GM18861 (cell line): ENCODE data around the gene VPS18.

Source experiments
- ATAC-seq: cut with Tn5 transposase; IDR thresholded peaks from one replicate; pipeline ENCODE4 v1.9.1; 2021; ENCODE audit not compliant: unreplicated experiment

The VPS18 gene

GRCh38 chr15:40900256-40901052, 6.2 kb downstream of the VPS18 start:
- ATAC-seq: no peak

DNA sequence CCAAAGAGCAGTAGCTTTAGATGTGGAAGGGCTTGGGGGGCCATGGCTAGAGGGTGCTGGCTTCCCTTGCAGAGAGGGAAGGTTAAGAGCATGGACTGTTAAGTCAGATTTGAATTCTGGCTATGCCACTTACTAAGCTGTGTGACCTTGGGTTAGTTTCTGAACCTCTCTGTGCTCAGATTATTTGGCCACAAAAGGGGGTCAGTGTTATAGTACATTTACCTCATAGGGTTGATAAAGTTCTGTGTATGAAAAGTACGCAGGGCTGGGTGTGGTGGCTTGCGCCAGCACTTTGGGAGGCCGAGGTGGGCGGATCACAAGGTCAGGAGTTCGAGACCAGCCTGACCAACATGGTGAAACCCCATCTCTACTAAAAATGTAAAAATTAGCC, 6.8 kb downstream of the VPS18 start:
- no peak for ATAC-seq

DNA sequence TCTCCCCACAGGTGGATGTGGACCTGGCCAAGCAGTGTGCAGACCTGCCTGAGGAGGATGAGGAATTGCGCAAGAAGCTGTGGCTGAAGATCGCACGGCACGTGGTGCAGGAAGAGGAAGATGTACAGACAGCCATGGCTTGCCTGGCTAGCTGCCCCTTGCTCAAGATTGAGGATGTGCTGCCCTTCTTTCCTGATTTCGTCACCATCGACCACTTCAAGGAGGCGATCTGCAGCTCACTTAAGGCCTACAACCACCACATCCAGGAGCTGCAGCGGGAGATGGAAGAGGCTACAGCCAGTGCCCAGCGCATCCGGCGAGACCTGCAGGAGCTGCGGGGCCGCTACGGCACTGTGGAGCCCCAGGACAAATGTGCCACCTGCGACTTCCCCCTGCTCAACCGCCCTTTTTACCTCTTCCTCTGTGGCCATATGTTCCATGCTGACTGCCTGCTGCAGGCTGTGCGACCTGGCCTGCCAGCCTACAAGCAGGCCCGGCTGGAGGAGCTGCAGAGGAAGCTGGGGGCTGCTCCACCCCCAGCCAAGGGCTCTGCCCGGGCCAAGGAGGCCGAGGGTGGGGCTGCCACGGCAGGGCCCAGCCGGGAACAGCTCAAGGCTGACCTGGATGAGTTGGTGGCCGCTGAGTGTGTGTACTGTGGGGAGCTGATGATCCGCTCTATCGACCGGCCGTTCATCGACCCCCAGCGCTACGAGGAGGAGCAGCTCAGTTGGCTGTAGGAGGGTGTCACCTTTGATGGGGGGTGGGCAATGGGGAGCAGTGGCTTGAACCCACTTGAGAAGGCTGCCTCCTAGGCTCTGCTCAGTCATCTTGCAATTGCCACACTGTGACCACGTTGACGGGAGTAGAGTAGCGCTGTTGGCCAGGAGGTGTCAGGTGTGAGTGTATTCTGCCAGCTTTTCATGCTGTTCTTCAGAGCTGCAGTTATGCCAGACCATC, 8.6 kb downstream of the VPS18 start:
- ATAC-seq: no peak

GRCh38 chr15:40904552-40905201, 10.4 kb downstream of the VPS18 start:
- ATAC-seq: no peak

GRCh38 chr15:40906091-40906990, 12.1 kb downstream of the VPS18 start:
- ATAC-seq: peak; percentile 59

- ATAC-seq: no peak
These were observed 12.9 kb downstream of the VPS18 start for GRCh38 chr15:40906991-40907802.

GRCh38 chr15:40908095-40908494, 13.8 kb downstream of the VPS18 start:
- ATAC-seq: no peak

GRCh38 chr15:40909662-40910630, 15.7 kb downstream of the VPS18 start:
- no peak for ATAC-seq

DNA sequence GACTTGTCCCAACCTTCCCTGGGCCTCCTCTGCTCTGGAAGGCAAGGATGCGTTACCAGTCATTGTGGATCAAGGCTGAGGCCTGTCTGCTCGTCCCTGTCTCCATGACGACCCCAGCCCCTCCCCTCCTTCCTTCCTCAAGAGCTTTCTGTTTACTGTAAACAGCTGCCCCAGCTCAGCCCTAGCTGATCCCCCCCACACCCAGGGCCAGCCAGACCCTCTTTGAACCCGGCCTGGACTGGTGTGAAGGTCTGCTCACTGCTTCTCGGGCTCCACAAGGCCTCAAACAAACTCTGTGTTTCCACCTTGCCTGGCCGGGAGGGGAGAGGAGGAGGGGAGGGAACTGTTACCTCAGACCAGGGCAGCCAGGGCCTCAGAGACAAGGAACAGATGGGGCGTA, 16.9 kb downstream of the VPS18 start:
- ATAC-seq: no peak

DNA sequence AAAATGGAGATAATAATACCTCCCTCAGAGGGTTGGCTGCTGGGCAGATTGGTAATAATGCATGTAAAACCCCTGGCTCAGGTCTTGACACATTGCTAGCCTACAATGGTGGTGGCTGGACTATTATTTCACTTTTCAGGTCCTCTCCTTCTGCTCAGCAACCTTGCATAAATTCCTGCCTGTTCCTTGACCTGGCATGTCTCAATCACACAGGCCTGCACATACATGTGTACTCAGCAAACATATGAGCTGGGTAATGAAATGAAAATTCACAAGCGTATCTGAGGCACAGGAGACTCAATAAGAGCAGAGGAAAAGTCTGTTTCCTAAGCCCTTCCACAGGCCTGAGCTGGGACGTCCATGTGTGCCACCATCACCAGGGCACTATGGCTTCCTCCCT, 17.4 kb downstream of the VPS18 start:
- no peak for ATAC-seq

- no peak for ATAC-seq
These were observed 18.2 kb downstream of the VPS18 start for GRCh38 chr15:40912478-40912877.

DNA sequence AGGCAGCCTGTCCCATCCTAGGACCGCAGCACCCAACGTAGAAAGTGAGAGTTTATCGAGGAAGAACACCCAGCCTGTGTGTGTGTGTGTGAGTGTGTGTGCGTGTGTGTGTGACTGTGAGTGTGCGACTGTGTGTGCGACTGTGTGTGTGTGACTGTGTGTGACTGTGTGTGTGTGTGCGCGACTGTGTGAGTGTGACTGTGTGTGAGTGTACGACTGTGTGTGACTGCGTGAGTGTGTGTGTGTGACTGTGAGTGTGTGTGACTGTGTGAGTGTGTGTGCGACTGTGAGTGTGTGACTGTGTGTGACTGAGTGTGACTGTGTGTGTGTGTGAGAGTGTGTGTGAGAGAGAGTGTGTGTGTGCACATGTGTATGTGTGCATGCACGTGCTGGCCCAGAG, 19.8 kb downstream of the VPS18 start:
- no peak for ATAC-seq

- no peak for ATAC-seq
These were observed 20.2 kb downstream of the VPS18 start for GRCh38 chr15:40914486-40914885.

DNA sequence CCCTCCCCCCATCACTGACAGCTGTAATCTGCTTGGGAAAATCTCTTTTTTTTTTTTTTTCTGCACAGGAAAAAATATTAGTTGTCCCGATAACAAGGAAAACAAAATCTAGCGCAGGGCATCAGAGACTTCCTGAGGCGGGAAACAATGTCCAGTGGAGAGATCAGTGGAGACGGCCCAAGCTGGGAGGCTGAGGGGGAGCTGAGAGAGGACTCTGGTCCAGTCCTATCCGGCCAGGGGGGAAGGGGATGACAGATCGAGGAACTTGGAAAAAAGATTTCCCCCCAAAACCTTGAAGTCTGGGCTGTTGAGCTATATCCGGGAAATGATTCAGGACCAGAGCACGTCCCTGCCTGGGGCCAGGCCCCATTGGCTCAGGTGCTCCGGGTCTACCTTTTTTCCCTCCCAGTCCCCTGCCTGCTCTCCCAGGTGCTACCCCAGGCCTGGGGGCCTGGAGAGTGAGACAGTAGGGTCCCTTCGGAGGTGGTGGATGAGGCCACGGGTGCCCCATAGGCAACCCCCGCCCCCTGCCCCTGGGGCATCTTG, 20.9 kb downstream of the VPS18 start:
- no peak for ATAC-seq

- ATAC-seq: no peak
These were observed 21.4 kb downstream of the VPS18 start for GRCh38 chr15:40915679-40916078.

DNA sequence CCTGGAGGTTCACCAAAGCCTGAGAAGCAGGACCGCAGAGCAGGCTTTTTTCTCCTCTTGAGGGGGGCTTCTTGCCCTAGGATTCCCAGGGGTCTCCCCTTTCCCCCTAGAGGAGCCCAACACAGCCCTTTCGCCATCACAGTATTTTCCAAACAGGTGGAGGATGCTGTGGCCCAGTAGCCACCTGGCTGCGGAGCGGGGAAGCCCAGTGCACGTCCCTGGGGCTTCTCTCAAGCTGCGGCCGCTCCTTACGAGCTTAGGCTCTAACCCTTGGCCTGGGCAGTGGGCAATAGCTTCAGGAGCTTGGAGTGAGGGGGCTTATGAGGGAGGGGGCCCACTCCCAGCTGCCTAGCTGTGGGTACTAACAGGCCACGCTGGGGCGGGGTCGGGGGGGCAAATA, 23.3 kb downstream of the VPS18 start:
- ATAC-seq: no peak

GRCh38 chr15:40918146-40918798, 24.0 kb downstream of the VPS18 start:
- ATAC-seq: no peak
